Esophagus squamous epithelium (tissue), 4 donors: ENCODE data around the gene CTF1.
"Not testable (repeated sequence)": the region's sequence is repeated elsewhere in the genome, so short reads cannot be mapped to it uniquely, and the experiment has no call there.

ENCODE experiments used
- CTCF ChIP-seq, 6 experiments: fragments of 450-650 bp in 4 of 6; fragments of 200-600 bp in 2 of 6; sonication (generic) in 2 of 6; IDR thresholded peaks; one replicate each; pipeline ENCODE4 v1.5.1; 2016 to 2019; ENCODE audit warnings: antibody characterized with exemption in 6 of 6, mild to moderate bottlenecking in 4 of 6, moderate library complexity in 4 of 6
- POLR2A ChIP-seq, 4 donors: fragments of 450-650 bp; IDR thresholded peaks; one replicate each; pipeline ENCODE4 v1.6.1; 2017; ENCODE audit warnings: antibody characterized with exemption in 4 of 4, mild to moderate bottlenecking in 4 of 4, moderate library complexity in 3 of 4

GRCh38 chr16:30939571-30939970 lies 43.2 kb downstream of the CTF1 start:
- not testable (repeated sequence) for TF ChIP-seq POLR2A, CTCF (IDR thresholded peaks at IDR 0.05)
